PC-3 (cell line): Measurements from ENCODE around the gene RANBP3. TPM values are rescaled to one million over a fixed set of nuclear protein-coding genes. Genes with fewer than 3 reads are reported as not detected.

ENCODE experiments used
- ATAC-seq: fragments of 200-7000 bp; cut with Tn5 transposase; 2 replicates; pipeline ENCODE4 v1.9.1; 2020; ENCODE audit warnings: mild to moderate bottlenecking, moderate library complexity
- BruUV-seq: library from RNA; stranded (reverse); fragments of 400-500 nt; replicated peaks from 2 replicates; lab custom pipeline; 2021; lab: Mats Ljungman, UMichigan
- CTCF ChIA-PET: fragments of 300-600 bp; sonication (Branson Sonifier 250); formaldehyde crosslinking; loops from one replicate; lab custom pipeline; 2022; ENCODE audit warnings: antibody characterized with exemption; lab: Charles Lee
- POLR2A ChIA-PET: fragments of 300-600 bp; sonication (Branson Sonifier 250); formaldehyde crosslinking; loops from one replicate; lab custom pipeline; 2022; ENCODE audit warnings: antibody characterized with exemption; ENCODE audit not compliant: unreplicated experiment; lab: Charles Lee
- DNase-seq: peaks from one replicate; pipeline ENCODE4 v3.0.0-alpha.2; 2015
- H2AFZ ChIP-seq: fragments of 300-600 bp; sonication (generic); 2 replicates; pipeline ENCODE4 v1.6.0; 2016; ENCODE audit warnings: antibody characterized with exemption, low read length
- H3F3A ChIP-seq: fragments of 300-600 bp; sonication (generic); one replicate; pipeline ENCODE4 v1.6.0; 2017; ENCODE audit warnings: antibody characterized with exemption, low read length, control low read depth, mild to moderate bottlenecking; ENCODE audit not compliant: unreplicated experiment
- H3K27ac ChIP-seq: fragments of 300-600 bp; sonication (generic); 2 replicates; pipeline ENCODE4 v1.5.1; 2016; ENCODE audit warnings: mild to moderate bottlenecking, low read length
- H3K27me3 ChIP-seq: fragments of 300-600 bp; sonication (generic); 2 replicates; pipeline ENCODE4 v1.6.1; 2016; ENCODE audit warnings: low read length, mixed read lengths
- H3K36me3 ChIP-seq: fragments of 300-600 bp; sonication (generic); 2 replicates; pipeline ENCODE4 v1.6.1; 2016; ENCODE audit warnings: low read depth, mixed run types, low read length, mixed read lengths
- H3K4me1 ChIP-seq: fragments of 300-600 bp; sonication (generic); 2 replicates; pipeline ENCODE4 v1.5.1; 2016; ENCODE audit warnings: low read length; ENCODE audit not compliant: insufficient read depth
- H3K4me2 ChIP-seq: fragments of 300-600 bp; sonication (generic); 2 replicates; pipeline ENCODE4 v1.6.0; 2016; ENCODE audit warnings: low read length
- H3K4me3 ChIP-seq: fragments of 300-600 bp; sonication (generic); 2 replicates; pipeline ENCODE4 v1.5.1; 2016; ENCODE audit warnings: mild to moderate bottlenecking, low read length, mixed read lengths
- H3K79me2 ChIP-seq: fragments of 300-600 bp; sonication (generic); 2 replicates; pipeline ENCODE4 v1.6.1; 2017; ENCODE audit warnings: low read length, mixed read lengths
- H3K9ac ChIP-seq: fragments of 300-600 bp; sonication (generic); 2 replicates; pipeline ENCODE4 v1.6.0; 2016; ENCODE audit warnings: mild to moderate bottlenecking, low read length
- H3K9me2 ChIP-seq: fragments of 300-600 bp; sonication (generic); replicated peaks from 2 replicates; pipeline ENCODE4 v1.6.1; 2016; ENCODE audit warnings: mixed run types, low read length, mixed read lengths
- H3K9me3 ChIP-seq: fragments of 300-600 bp; sonication (generic); 2 replicates; pipeline ENCODE4 v1.6.1; 2016; ENCODE audit warnings: low read length, mixed read lengths
- H4K20me1 ChIP-seq: fragments of 300-600 bp; sonication (generic); 2 replicates; pipeline ENCODE4 v1.6.1; 2016; ENCODE audit warnings: low read length, mixed read lengths
- EZH2 ChIP-seq: fragments of 300-600 bp; sonication (generic); IDR thresholded peaks from one replicate; pipeline ENCODE4 v1.6.1; 2017; ENCODE audit warnings: antibody characterized with exemption, mild to moderate bottlenecking, low read length; ENCODE audit not compliant: unreplicated experiment
- EZH2phosphoT487 ChIP-seq: fragments of 300-600 bp; sonication (generic); IDR thresholded peaks from 2 replicates; pipeline ENCODE4 v1.6.1; 2018; ENCODE audit warnings: mild to moderate bottlenecking, antibody characterized with exemption, low read length, borderline replicate concordance
- intact Hi-C: fragments of 100-400 bp; cut with micrococcal nuclease; formaldehyde crosslinking; loops from 2 replicates; pipeline ENCODE4 v1.9.0; 2023
- total RNA-seq: library from RNA; depleted of rRNA; stranded (reverse); fragments of >200 nt; gene quantifications from 2 replicates; pipeline ENCODE4 v1.2.3, GENCODE V29; 2014
- TF ChIP-seq, protein P1 (sequence below): fragments of 300-600 bp; sonication (generic); conservative IDR thresholded peaks from 2 replicates; pipeline ENCODE4 v1.5.1; 2017; ENCODE audit warnings: antibody characterized with exemption, low read depth, mild to moderate bottlenecking, low read length

RANBP3 gene
- total RNA-seq, 1 experiment from 2014 or later: 114 TPM

DNA sequence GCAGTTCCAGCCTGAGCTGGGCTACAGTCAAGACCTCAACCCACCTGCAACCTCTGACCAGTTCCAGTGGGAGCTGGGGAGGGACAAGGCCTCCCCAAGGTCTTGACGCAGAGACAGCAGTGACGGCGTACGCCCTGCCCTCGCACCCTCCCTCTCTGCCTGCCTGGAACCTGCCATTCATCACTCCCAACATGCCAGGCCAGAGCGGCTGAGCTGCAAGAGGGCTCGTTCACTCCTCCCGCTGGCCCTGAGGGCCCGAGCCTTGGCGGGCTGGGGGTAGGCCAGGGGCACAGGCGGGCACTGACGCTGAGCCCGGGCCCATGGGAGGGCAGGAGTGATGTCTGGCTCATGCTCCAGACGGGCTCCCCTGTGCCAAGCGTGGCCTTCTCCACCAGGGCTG, 82.5 kb downstream of the RANBP3 start:
- Histone ChIP-seq H3K27me3 (no peaks in the 10 kb centered on the region), H3K4me2 (no peak overlapping the region), H3K79me2 (peaks cover 27% of the 10 kb centered on the region), H3K9ac (no peak overlapping the region), H3K4me1 (no peaks in the 10 kb centered on the region), H3K9me3 (no peaks in the 10 kb centered on the region), H3F3A (no peaks in the 10 kb centered on the region), H2AFZ (no peak overlapping the region), H3K27ac (no peak overlapping the region), H3K36me3 (peaks cover 14% of the 10 kb centered on the region; the same call in 1 of the 2 replicates), H4K20me1 (peaks cover 17% of the 10 kb centered on the region), H3K4me3 (no peak overlapping the region), H3K9me2 (no peaks in the 10 kb centered on the region)
- no peak for ATAC-seq
- TF ChIP-seq EZH2 (no peak), EZH2phosphoT487 (no peak)
- TF ChIP-seq, protein P1, sequence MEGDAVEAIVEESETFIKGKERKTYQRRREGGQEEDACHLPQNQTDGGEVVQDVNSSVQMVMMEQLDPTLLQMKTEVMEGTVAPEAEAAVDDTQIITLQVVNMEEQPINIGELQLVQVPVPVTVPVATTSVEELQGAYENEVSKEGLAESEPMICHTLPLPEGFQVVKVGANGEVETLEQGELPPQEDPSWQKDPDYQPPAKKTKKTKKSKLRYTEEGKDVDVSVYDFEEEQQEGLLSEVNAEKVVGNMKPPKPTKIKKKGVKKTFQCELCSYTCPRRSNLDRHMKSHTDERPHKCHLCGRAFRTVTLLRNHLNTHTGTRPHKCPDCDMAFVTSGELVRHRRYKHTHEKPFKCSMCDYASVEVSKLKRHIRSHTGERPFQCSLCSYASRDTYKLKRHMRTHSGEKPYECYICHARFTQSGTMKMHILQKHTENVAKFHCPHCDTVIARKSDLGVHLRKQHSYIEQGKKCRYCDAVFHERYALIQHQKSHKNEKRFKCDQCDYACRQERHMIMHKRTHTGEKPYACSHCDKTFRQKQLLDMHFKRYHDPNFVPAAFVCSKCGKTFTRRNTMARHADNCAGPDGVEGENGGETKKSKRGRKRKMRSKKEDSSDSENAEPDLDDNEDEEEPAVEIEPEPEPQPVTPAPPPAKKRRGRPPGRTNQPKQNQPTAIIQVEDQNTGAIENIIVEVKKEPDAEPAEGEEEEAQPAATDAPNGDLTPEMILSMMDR: no peak
- CTCF ChIA-PET: no interaction called here
- no peak for DNase-seq
- intact Hi-C loops: no loop called here
- POLR2A ChIA-PET: no interaction called here
- BruUV-seq: no TSS peak

DNA sequence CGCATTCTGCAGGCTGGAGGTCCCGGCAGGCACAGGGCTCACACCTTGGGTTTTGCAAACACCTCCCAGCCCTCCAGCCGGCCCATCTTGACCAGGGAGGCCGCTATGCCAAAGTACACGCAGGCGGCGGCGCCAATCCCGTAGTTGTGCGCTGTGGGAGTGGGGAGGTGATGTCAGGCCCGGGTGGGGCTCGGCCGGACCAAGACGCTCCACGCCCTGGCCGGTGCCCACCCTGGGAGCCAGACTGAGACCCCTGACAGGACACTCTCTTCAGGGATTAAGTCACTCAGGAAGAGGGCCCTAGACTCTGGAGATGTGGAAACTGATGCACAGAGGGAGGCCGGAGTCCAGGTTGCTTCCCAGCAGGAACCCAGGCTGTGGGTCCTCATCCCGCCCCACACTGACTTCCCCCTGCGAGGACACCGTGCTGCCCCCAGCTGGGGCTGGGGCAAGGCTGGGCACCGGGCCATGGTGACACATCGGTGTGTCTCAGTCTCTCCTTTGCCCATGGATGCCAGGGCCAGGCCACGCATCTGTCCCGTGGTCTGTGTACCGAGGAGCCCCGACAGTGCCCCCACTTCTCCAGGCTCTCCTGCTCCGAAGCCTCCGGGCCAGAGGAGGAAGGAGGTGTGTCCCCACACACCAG, 83.1 kb downstream of the RANBP3 start:
- ATAC-seq: no peak
- POLR2A ChIA-PET: no interaction called here
- no peaks in the 10 kb centered on the region for H3K4me1 ChIP-seq

More for the DNA sequence above, 83.1 kb downstream of the RANBP3 start:
- Histone ChIP-seq H3K4me2 (no peak overlapping the region), H3K36me3 (peaks cover 8% of the 10 kb centered on the region; the same call in 1 of the 2 replicates), H3K27ac (no peak overlapping the region), H3K79me2 (peaks cover 21% of the 10 kb centered on the region), H3K27me3 (no peaks in the 10 kb centered on the region), H3F3A (no peaks in the 10 kb centered on the region), H3K9ac (no peak overlapping the region), H4K20me1 (peaks cover 12% of the 10 kb centered on the region; the same call in 1 of the 2 replicates), H2AFZ (no peak overlapping the region), H3K9me3 (no peaks in the 10 kb centered on the region), H3K9me2 (no peaks in the 10 kb centered on the region), H3K4me3 (no peak overlapping the region)
- CTCF ChIA-PET: no interaction called here
- intact Hi-C loops: loop anchor here (5.0 kb wide), 1 partner anchor 73 kb away; no protein-coding TSS in a partner anchor
- BruUV-seq: no TSS peak
- TF ChIP-seq, protein P1: no peak
- TF ChIP-seq EZH2phosphoT487 (no peak), EZH2 (no peak)
- no peak for DNase-seq
